Kidney (tissue), 14 donors: ENCODE results near the gene INPP5A. TPM values are rescaled to one million over a fixed set of nuclear protein-coding genes. Genes with fewer than 3 reads are reported as not detected.

Experiments used
- DNase-seq, 5 donors: peaks; one replicate each; pipeline ENCODE4 v3.0.0-alpha.2; 2013 to 2020
- FAIRE-seq: peaks from 2 replicates; lab custom pipeline; 2012; peaks lifted over from hg19 to GRCh38; lab: Jason Lieb, UNC
- H3K27ac ChIP-seq, 2 donors: one replicate each; pipeline ENCODE4 v1.7.0; 2013; ENCODE audit warnings: low read depth in 2 of 2, low read length in 2 of 2, inconsistent platforms in 1 of 2
- H3K27me3 ChIP-seq: one replicate; pipeline ENCODE4 v1.7.1; 2013; ENCODE audit warnings: low read length, inconsistent platforms; ENCODE audit not compliant: control insufficient read depth, insufficient read depth
- H3K36me3 ChIP-seq, 3 donors: one replicate each; pipeline versions ENCODE4 v1.7.0 to v1.7.1; 2013; ENCODE audit warnings: low read length in 3 of 3, control low read depth in 1 of 3, inconsistent platforms in 1 of 3; ENCODE audit not compliant: insufficient read depth in 3 of 3, control insufficient read depth in 2 of 3
- H3K4me1 ChIP-seq, 3 donors: one replicate each; pipeline versions ENCODE4 v1.7.0 to v1.7.1; 2013; ENCODE audit warnings: low read length in 3 of 3, inconsistent platforms in 1 of 3, low read depth in 1 of 3; ENCODE audit not compliant: control insufficient read depth in 2 of 3, insufficient read depth in 2 of 3
- H3K4me3 ChIP-seq, 3 donors: one replicate each; pipeline versions ENCODE4 v1.7.0 to v1.8.1; 2013; ENCODE audit warnings: low read length in 3 of 3, control low read depth in 1 of 3, inconsistent platforms in 1 of 3
- H3K9ac ChIP-seq, 3 donors: one replicate each; pipeline versions ENCODE4 v1.7.0 to v1.7.1; 2013; ENCODE audit warnings: low read length in 3 of 3, control low read depth in 1 of 3, inconsistent platforms in 1 of 3
- H3K9me3 ChIP-seq, 3 donors: one replicate each; pipeline versions ENCODE4 v1.7.0 to v1.7.1; 2013; ENCODE audit warnings: low read length in 3 of 3, control low read depth in 1 of 3, inconsistent platforms in 1 of 3; ENCODE audit not compliant: control insufficient read depth in 2 of 3, insufficient read depth in 1 of 3
- intact Hi-C: fragments of 100-400 bp; cut with DNase I; formaldehyde crosslinking; loops from one replicate; pipeline ENCODE4 v1.11.1; 2022
- polyA plus RNA-seq: library from polyadenylated mRNA; stranded (reverse); fragments of 350-450 nt; fragmentation: Illumina TruSeq; extraction: RNeasy Lipid Tissue Mini Kit (QIAGEN cat#74804); gene quantifications from one replicate; pipeline ENCODE4 v1.2.3, GENCODE V29; 2014; ENCODE audit warnings: low read depth, low replicate concordance; ENCODE audit not compliant: insufficient read depth
- total RNA-seq: library from RNA; stranded (reverse); fragmentation: NEBNext Ultra II Directional; extraction: Animal tissue kit (Norgen Biotek cat#: 25700); gene quantifications from one replicate; pipeline ENCODE4 v1.2.1, GENCODE V29; 2021
- TF ChIP-seq, protein P1 (sequence below): IDR thresholded peaks from 3 replicates; pipeline ENCODE4 v1.5.1; 2012; ENCODE audit warnings: mild to moderate bottlenecking, moderate library complexity, borderline replicate concordance; ENCODE audit not compliant: insufficient read depth; ENCODE audit errors: extremely low read depth
- donor health status: control.
- donor health status: control.
- donor health status: control.
- donor health status: control.
- donor health status: control.
- donor health status: DM: yes; HTN: yes; CAD: no.
- donor health status: Normal renal cell carcinoma (clear cell type).

Gene INPP5A
- total and polyA plus RNA-seq, 2 donors from 2014 or later, result 20.8 to 40.3 TPM

DNA sequence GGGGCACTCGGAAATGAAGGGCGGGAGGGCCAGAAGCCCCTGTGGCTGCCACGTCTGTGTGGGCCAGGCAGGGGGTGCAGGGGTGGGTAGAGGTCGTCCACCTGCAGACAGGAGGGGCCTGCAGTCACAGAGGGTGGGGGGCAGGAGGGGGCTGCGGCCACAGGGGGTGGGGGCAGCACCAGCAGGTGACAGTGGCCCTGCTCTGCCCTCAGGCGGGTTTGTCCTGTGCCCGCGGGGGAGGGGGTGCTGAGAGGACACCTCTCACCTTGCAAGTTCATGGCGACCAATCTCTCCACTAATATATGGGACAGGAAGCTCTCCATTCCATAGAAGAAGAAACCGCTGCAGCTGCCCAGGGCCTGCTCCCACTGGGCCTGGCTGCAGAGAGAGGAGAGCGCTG, 274.9 kb downstream of the INPP5A start:
- Histone ChIP-seq H3K4me3 (no peak overlapping the region), H3K9me3 (no peaks in the 10 kb centered on the region), H3K9ac (no peak overlapping the region), H3K27me3 (no peaks in the 10 kb centered on the region), H3K27ac (no peak overlapping the region), H3K4me1 (no peaks in the 10 kb centered on the region), H3K36me3 (no peaks in the 10 kb centered on the region)
- peak in 1 of 5 donors; percentile 33 for DNase-seq
- intact Hi-C loops, result no loop called here
- no peak for FAIRE-seq
- TF ChIP-seq, protein P1, sequence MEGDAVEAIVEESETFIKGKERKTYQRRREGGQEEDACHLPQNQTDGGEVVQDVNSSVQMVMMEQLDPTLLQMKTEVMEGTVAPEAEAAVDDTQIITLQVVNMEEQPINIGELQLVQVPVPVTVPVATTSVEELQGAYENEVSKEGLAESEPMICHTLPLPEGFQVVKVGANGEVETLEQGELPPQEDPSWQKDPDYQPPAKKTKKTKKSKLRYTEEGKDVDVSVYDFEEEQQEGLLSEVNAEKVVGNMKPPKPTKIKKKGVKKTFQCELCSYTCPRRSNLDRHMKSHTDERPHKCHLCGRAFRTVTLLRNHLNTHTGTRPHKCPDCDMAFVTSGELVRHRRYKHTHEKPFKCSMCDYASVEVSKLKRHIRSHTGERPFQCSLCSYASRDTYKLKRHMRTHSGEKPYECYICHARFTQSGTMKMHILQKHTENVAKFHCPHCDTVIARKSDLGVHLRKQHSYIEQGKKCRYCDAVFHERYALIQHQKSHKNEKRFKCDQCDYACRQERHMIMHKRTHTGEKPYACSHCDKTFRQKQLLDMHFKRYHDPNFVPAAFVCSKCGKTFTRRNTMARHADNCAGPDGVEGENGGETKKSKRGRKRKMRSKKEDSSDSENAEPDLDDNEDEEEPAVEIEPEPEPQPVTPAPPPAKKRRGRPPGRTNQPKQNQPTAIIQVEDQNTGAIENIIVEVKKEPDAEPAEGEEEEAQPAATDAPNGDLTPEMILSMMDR, result no peak

DNA sequence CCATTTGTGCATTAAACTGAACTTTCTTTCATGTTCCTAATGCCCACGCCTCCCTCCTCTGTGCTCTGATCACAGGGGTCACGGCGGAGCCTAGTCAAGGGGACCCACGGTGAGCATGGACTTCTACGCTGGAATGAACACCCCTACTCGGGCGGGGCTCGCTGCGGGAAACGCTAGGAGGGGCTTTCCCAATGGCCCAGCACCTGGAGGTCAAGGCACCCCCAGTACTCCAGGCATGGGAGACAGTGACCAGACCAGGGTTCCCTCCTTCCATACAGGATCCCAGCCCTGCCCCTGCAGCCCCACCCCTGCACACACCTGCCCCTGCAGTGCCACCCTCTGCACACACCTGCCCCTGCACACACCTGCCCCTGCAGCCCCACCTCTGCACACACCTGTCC, 275.4 kb downstream of the INPP5A start:
- no peaks in the 10 kb centered on the region for H3K4me1 ChIP-seq
- H3K9ac ChIP-seq, result no peak overlapping the region
- no peaks in the 10 kb centered on the region for H3K27me3 ChIP-seq
- H3K9me3 ChIP-seq, result no peaks in the 10 kb centered on the region
- TF ChIP-seq, protein P1, result no peak
- H3K27ac ChIP-seq, result no peak overlapping the region
- no peak overlapping the region for H3K4me3 ChIP-seq
- intact Hi-C loops, result no loop called here
- no peak for FAIRE-seq
- DNase-seq, result peak in 1 of 5 donors; percentile 31
- no peaks in the 10 kb centered on the region for H3K36me3 ChIP-seq

DNA sequence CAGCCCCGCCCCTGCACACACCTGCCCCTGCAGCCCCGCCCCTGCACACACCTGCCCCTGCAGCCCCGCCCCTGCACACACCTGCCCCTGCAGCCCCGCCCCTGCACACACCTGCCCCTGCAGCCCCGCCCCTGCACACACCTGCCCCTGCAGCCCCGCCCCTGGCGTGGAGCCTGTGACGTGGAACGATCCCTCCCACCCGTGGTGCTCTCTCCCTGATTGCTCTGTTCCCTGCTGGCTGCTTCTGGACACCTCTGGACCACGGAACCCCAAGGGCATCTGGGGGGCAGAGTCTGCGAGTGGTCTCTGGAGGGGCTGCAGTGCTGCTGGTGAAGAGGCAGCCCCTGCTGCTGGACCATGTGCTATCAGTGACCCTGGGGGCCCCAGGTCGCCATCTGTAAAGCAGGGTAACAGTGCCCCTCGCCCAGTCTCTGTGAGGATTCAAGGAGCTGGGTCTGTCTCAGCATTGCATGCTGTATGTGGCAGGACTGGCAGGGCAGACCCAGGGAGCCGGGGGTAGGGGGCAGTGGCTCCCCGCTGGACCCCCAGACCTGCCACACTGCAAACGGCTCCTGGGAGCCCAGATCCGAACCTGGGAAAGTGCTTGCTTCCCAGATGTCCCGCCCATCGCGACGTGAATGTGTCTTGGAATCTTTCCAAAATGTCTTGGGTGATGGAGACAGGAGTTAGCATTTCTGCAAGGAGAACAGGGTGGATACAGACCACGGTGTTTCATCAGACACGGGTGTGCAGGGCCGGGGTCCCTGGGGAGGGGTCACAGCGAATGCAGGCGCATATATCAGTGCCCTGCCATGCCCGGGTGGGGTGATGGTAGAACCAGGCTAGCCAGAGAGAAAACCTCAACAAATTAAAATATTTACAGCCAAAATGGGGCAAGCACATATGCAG, 276.2 kb downstream of the INPP5A start:
- DNase-seq (peak in 1 of 5 donors; percentile 37), FAIRE-seq (no peak)
- Histone ChIP-seq H3K9me3 (no peaks in the 10 kb centered on the region), H3K4me1 (no peaks in the 10 kb centered on the region), H3K36me3 (no peaks in the 10 kb centered on the region), H3K9ac (no peak overlapping the region), H3K27ac (no peak overlapping the region), H3K4me3 (no peak overlapping the region), H3K27me3 (no peaks in the 10 kb centered on the region)
- TF ChIP-seq, protein P1, result no peak
- intact Hi-C loops, result no loop called here
